Stimulated activated CD8-positive, alpha-beta memory T cell treated with anti-CD3 and anti-CD28 coated beads, Interleukin-15, amount 100 ng/mL, for 4 hours (primary cell): ENCODE results near the gene TWIST2.

ENCODE experiments used
- DNase-seq, 2 donors: peaks; one replicate each; pipeline ENCODE4 v3.0.0-alpha.2; 2020; ENCODE audit warnings: low read depth in 2 of 2

The TWIST2 gene

DNA sequence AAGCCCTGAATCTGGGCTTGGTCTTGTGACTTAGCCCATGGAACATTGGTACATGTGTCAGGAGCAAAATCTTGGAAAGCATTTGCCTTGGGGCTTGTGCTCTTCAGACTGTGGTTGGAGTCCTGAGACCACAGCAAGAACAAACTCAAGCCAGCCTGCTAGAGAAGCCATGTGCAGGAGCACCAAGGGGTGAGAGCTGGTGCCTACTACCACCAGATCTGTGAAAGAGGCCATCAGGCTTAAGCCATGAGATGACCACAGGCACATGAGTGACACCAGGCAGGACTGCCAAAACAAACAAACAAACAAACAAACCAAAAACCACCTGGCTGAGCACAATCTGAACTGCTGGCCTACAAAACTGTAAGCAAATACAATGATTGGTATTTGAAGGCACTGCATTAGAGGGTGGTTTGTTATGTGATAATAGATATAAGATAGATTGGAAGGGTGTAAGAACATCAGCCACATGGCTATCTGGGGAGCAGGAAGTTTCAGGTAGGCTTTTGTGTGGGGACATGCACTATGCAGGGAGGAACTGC is 9.0 kb upstream of the TWIST2 start:
- DNase-seq = no peak

GRCh38 chr2:238839428-238839827 is 8.5 kb upstream of the TWIST2 start:
- no peak for DNase-seq

- DNase-seq = no peak
Measured at GRCh38 chr2:238841542-238842164, 6.2 kb upstream of the TWIST2 start.

DNA sequence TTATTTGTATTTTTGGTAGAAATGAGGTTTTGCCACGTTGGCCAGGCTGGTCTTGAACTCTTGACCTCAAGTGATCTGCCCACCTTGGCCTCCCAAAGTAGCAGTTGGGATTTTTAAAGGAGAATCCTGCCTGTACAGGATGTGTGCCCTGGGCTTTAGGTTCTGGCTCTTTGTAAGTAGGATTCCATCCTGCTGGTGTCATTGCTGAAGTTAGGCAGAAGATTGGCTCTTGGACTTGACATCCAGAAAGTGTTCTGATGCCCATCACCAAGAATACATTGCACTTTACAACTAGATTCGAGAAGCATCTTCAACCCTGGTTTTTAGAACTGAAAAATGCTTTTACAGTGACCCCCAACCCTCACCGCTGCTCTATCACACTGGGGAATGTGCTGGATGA is 4.4 kb upstream of the TWIST2 start:
- no peak for DNase-seq

DNA sequence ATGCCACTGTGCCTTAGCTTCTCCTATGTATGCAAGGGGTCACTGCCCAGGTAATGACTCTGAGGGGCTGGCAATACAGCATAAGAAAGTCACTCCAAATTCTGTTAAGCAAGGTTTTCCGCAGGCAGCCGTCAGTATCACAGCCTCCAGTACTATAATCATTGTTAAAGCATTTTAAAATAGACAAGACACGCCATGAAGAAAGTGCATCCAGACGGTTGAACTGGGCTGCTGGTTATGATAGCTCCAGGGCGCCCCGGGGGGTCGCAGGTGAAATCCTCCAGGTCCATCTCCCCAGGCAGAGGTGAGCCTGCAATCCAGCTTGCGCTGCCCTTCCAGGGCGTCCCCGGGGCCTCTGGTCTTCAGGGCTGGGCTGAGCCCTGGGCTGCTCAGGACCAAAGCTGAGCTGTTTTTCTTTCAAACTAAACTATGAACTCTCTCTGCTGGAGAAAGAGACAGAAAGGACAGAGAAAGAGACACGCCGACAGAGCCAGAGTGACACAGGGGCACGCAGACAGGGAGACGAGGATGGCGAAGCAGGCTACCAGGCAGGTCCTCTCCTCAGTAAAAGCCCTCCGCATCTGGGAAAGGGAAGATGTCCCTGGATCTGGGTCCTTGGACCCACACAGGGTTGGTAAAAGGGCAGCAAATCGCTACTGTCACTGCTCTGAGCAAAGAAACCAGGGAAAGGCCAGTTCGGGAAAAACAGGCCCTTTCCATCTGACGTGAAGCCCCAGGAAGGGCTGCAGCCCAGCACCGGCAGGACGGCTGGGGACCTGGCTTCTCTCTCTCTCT is 2.1 kb upstream of the TWIST2 start:
- no peak for DNase-seq

DNA sequence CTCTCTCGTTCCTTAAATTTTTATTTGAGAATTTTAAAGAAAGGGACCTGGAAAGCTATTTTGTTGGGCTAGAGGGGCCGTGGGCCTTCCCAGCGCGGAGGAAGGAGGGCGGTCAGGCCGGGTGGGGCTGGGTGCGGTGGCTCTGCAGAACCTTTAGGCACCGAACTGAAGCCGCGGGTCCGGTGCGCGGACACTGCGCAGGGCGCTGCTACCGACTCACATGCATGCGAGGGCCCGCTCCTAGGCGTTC is 1.6 kb upstream of the TWIST2 start:
- DNase-seq = no peak

GRCh38 chr2:238846628-238847418 is 1.1 kb upstream of the TWIST2 start:
- no peak for DNase-seq

DNA sequence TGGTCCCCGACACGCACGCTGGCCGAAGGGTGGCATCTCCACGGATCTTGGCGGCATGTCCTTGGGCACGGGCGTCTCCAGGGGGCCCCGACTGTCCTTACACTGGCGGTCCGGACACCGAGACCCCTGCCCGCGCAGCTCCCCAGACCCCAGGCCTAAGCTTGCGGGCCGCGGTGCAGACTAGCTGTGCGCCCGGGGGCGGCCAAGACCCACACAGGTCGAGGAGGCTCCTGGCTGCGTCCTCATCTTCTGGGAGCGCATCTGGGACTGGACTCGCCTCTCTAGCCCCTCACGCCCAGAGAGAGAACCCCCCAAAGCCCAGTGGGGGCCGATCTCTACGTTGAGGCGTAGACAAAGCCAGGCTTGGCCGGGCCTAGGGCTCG is 475 bp upstream of the TWIST2 start:
- no peak for DNase-seq

DNA sequence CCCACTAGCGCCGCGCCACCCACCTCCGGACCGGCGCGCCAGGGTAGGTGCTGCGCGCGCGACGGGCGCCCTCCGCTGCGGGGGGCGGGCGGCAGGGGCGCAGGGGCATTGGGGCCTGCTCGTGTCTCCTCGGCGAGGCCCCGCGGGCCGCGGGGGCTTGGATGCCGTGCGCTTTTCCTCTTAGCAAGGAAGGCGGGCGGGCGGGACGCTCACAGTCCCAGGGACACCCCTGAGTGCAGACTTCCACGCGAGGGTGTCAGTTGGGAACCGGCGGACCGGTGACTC is 748 bp downstream of the TWIST2 start:
- DNase-seq = no peak

DNA sequence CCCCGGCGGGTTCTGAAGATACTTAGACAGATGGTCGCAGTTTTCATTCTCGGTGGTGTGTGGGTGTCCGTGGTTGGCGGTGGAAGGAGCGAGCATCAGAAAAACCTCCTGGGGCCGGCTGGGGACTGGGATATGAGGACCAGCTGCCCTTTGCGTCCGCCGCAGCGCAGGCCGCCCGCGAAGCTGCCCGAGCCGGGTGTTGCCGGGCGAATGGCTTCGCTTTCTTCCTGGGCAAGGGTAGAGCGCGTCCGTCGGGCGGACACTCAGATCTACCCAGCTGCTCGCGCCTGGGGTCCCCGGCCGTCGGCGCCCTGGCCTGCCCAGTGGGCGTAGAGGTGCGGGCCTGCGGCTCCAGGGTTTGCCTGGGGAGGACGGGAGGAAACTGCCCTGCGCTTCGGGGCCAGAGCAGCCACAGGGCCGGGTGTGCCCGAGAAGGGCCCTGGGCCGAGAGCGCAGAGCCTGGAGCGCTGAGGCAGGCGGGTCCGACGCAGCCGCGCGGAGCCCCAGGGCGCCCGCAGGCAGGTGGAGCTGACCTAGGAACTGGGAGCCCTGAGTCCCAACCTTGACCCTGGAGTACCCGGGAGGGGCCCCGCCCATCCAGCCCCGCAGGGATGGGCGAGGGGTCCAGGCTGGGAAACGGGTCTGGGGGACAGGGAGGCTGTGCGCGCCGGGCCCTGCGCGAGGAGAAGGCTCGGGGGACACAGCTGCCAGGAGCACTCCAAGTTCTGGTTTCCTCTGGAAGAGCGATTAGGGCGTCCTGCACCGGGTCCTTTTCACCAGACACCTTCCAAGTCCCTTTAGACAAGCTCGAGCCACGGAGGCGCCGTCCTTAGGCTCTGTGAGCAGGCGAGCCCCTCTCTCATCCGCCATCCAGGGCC is 1.3 kb downstream of the TWIST2 start:
- DNase-seq = no peak

DNA sequence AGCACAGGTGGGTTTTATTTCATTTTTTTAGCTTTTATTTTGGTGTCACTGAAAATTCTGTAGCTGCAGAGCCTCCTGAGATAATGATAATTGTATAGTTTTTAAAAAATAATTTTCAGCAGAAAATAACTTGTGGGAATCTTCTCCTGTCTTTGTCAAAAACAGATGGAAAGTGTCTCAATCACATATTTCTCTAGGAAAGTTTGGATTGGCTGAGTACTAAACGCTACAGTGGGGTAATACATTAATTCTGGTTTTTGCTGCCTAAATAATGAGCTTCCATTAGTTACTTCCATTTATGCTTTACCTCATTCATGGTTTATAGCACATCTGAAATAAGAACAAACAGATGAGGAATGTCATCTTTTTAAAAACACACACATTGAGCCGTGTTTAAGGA is 2.2 kb downstream of the TWIST2 start:
- no peak for DNase-seq

DNA sequence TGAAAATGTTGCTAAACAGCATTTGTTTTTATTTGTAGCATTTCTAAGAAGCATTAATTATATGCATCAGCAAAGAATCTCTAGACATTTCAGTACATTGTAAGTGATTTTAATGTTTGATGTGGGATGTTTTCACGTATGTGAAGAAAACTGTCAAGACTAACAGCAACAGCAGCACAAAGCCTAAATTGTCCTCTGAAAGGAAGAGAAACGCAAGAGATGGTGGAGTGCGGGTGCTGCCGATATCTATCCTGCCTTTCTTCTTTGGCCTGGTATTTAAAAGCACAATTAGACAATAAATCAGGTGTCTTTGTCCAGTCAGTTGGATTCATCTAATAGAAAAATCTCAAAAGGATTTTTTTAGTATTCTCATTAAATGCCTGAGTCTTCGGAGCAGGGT is 3.1 kb downstream of the TWIST2 start:
- DNase-seq = no peak

DNA sequence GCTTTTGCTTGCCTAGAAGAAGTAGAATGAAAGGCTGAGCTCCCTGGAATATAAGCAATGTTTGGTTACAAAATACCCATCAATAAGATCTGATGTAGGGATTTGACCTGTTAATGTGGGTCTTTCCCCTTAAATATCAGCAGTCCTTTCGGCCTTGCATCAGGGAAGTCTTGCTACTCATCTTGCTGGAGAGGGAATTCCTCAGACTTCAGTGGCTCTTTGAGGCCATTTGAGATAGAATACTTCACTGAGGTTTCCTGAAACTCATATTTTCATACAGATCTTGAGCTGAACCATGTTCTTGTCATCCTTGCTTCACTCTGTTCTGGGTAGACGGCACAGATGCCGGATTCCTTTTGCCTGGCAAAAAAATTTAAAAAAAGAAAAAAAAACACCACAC is 3.9 kb downstream of the TWIST2 start:
- no peak for DNase-seq

- no peak for DNase-seq
Measured at GRCh38 chr2:238852206-238852869, 4.5 kb downstream of the TWIST2 start.

DNA sequence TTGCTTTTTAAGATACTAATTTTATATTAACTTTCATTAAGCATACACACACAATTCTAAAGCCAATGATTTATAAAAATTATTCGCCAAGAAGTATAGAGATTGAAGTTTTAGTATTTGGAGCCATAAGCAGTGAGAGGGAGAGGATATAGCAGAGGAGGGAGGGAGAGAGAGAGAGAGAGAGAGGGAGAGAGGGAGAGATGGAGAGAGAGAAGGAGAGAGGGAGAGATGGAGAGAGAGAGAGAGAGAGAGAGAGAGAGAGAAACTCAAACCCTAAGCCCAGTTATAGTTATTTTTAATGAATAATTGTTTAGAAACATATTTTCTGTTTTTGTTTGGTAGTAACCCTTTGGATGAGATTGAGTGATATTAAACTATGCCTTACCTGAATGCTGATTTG is 5.3 kb downstream of the TWIST2 start:
- no peak for DNase-seq

- no peak for DNase-seq
Measured at GRCh38 chr2:238853721-238854120, 5.8 kb downstream of the TWIST2 start.

GRCh38 chr2:238854246-238854645 is 6.4 kb downstream of the TWIST2 start:
- no peak for DNase-seq

GRCh38 chr2:238854699-238855229 is 6.9 kb downstream of the TWIST2 start:
- no peak for DNase-seq

DNA sequence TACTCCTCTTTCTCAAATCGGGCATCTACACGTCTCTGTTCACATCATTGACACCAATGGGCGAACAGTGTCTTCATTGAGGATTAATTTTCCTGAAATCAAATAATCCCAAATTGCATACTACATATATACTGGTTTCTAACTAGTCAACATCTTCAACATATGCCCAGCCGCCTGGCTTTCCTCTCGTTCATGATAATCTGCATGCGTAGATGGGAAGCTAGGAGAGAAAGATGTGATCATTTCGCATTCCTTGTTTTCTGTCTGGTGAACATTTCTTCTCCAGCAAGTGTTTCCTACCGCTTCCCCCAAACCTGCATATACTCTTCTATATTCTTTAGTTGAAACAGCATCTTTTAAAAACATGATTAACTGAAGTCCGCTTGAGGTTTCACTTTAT is 7.4 kb downstream of the TWIST2 start:
- DNase-seq = no peak

- no peak for DNase-seq
Measured at GRCh38 chr2:238855891-238856580, 8.2 kb downstream of the TWIST2 start.
